Measurements from ENCODE around the gene MRAS.

MRAS gene

DNA sequence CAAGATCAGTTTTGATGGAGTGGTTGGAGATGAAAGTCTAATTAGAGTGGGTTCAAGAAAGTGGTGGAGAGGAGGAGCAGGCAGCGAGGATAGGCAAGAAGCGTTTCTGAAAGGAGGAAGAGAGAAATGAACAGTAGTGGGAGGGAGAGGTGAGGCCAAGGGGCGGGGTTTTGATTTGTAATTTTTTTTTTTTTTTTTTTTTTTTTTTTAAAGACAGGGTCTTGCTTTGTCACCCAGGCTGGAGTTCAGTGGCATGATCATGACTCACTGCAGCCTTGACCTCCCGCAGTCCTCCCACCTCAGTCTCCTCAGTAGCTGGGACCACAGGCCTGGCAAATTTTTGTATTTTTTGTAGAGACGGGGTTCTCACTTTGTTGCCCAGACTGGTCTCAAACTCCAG is 36.6 kb downstream of the MRAS start:
- H3F3A ChIP-seq (ENCODE audit: insufficient read depth) = no peaks in the 10 kb centered on the region
- H3K79me2 ChIP-seq (ENCODE audit: insufficient read depth, low read length) = no peaks in the 10 kb centered on the region
- H3K9me3 ChIP-seq (ENCODE audit: insufficient read depth, low read length) = no peaks in the 10 kb centered on the region
- no peaks in the 10 kb centered on the region for H3K36me3 ChIP-seq (ENCODE audit: low read length)
- no peak overlapping the region for H3K4me3 ChIP-seq (ENCODE audit: insufficient read depth, low read length, poor library complexity, severe bottlenecking)
- H3K9ac ChIP-seq (ENCODE audit: low read length) = no peak overlapping the region
- no peak overlapping the region for H3K27ac ChIP-seq (ENCODE audit: low read depth, low read length)
- TF ChIP-seq EZH2phosphoT487 (conservative IDR thresholded peaks at IDR 0.05; ENCODE audit: low read length) = no peak
- no peak for TF ChIP-seq CTCF (IDR thresholded peaks at IDR 0.05; ENCODE audit: insufficient read depth, low read length, poor library complexity, severe bottlenecking)
- H4K20me1 ChIP-seq (ENCODE audit: low read depth, low read length) = no peaks in the 10 kb centered on the region
- H3K4me2 ChIP-seq (ENCODE audit: low read depth, low read length, poor library complexity, severe bottlenecking) = no peak overlapping the region
- no peaks in the 10 kb centered on the region for H3K27me3 ChIP-seq (ENCODE audit: low read length)
- H3K9me2 ChIP-seq (replicated peaks; ENCODE audit: insufficient read depth, low read length) = no peaks in the 10 kb centered on the region
- H2AFZ ChIP-seq (ENCODE audit: low read depth, low read length, severe bottlenecking) = no peak overlapping the region

- Histone ChIP-seq H3K9me2 (replicated peaks; ENCODE audit: insufficient read depth, low read length) (no peaks in the 10 kb centered on the region), H3F3A (ENCODE audit: insufficient read depth) (no peaks in the 10 kb centered on the region), H3K27ac (ENCODE audit: low read depth, low read length) (no peak overlapping the region), H3K4me3 (ENCODE audit: insufficient read depth, low read length, poor library complexity, severe bottlenecking) (no peak overlapping the region), H3K9ac (ENCODE audit: low read length) (no peak overlapping the region), H3K79me2 (ENCODE audit: insufficient read depth, low read length) (no peaks in the 10 kb centered on the region), H3K9me3 (ENCODE audit: insufficient read depth, low read length) (no peaks in the 10 kb centered on the region), H3K36me3 (ENCODE audit: low read length) (no peaks in the 10 kb centered on the region), H4K20me1 (ENCODE audit: low read depth, low read length) (no peaks in the 10 kb centered on the region), H3K4me2 (ENCODE audit: low read depth, low read length, poor library complexity, severe bottlenecking) (no peak overlapping the region), H2AFZ (ENCODE audit: low read depth, low read length, severe bottlenecking) (no peak overlapping the region), H3K27me3 (ENCODE audit: low read length) (no peaks in the 10 kb centered on the region)
- TF ChIP-seq CTCF (IDR thresholded peaks at IDR 0.05; ENCODE audit: insufficient read depth, low read length, poor library complexity, severe bottlenecking) (no peak), EZH2phosphoT487 (conservative IDR thresholded peaks at IDR 0.05; ENCODE audit: low read length) (no peak)
Observed at GRCh38 chr3:138389144-138389601, 40.8 kb downstream of the MRAS start.

DNA sequence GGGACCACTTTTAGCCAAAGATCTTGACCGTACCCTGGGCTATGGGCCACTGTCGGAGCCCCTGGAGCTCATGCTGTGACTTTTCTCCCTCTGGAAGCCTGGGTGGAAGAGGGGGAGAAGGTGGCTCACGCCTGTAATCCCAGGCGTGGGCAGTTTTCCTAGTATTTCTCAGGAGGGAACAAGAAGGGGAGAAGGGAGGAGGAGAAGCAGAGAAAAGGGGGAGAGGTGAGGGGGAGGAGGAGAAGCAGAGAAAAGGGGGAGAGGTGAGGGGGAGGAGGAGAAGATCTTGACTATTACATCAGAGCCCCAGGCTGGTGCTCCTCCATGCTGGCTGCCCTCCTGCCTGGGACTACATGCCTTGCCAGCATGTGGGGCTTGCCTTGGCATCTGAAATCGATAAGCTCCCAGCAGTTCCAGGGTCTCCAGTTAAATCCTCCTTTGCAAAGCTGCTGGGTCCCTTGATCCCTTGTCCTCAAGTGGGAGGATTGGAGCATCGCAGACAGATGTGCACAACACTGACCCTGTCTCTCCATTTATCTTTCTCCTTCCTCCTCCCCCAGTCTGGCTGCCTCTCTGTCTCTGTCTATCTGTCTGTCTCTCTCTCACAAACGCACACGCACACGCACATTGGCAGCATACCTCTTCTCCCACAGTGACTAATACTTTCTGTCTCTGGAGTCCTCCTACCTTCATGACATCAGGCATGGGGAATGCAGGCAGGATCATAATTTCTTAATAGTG is 41.6 kb downstream of the MRAS start:
- H2AFZ ChIP-seq (ENCODE audit: low read depth, low read length, severe bottlenecking) = no peak overlapping the region
- no peaks in the 10 kb centered on the region for H3K79me2 ChIP-seq (ENCODE audit: insufficient read depth, low read length)
- no peak overlapping the region for H3K9ac ChIP-seq (ENCODE audit: low read length)
- no peaks in the 10 kb centered on the region for H3K9me3 ChIP-seq (ENCODE audit: insufficient read depth, low read length)
- H3K36me3 ChIP-seq (ENCODE audit: low read length) = no peaks in the 10 kb centered on the region
- no peaks in the 10 kb centered on the region for H3K9me2 ChIP-seq (replicated peaks; ENCODE audit: insufficient read depth, low read length)
- no peak overlapping the region for H3K4me2 ChIP-seq (ENCODE audit: low read depth, low read length, poor library complexity, severe bottlenecking)
- H3K27ac ChIP-seq (ENCODE audit: low read depth, low read length) = no peak overlapping the region
- no peak overlapping the region for H3K4me3 ChIP-seq (ENCODE audit: insufficient read depth, low read length, poor library complexity, severe bottlenecking)
- no peaks in the 10 kb centered on the region for H3K27me3 ChIP-seq (ENCODE audit: low read length)
- H3F3A ChIP-seq (ENCODE audit: insufficient read depth) = no peaks in the 10 kb centered on the region
- H4K20me1 ChIP-seq (ENCODE audit: low read depth, low read length) = no peaks in the 10 kb centered on the region
- TF ChIP-seq EZH2phosphoT487 (conservative IDR thresholded peaks at IDR 0.05; ENCODE audit: low read length) = no peak
- TF ChIP-seq CTCF (IDR thresholded peaks at IDR 0.05; ENCODE audit: insufficient read depth, low read length, poor library complexity, severe bottlenecking) = no peak

Data from SU-DHL-6 (cell line).